ENCODE data around the gene FAM50B. TPM values are rescaled to one million over a fixed set of nuclear protein-coding genes. Genes with fewer than 3 reads are reported as not detected.
"Not testable (repeated sequence)": the region's sequence is repeated elsewhere in the genome, so short reads cannot be mapped to it uniquely, and the experiment has no call there.

FAM50B gene
- total RNA-seq, 1 donor from 2014 or later = 13.1 TPM

- Histone ChIP-seq H3K9me3 (no peaks in the 10 kb centered on the region), H3K36me3 (no peaks in the 10 kb centered on the region), H3K4me1 (no peaks in the 10 kb centered on the region), H3K27me3 (no peaks in the 10 kb centered on the region), H3K27ac (no peak overlapping the region), H3K4me3 (no peak overlapping the region)
- ATAC-seq (no peak), DNase-seq (no peak)
- TF ChIP-seq CTCF (IDR thresholded peaks at IDR 0.05) = no peak
- intact Hi-C loops (cut with DNase I) = no loop called here
These were observed 8.6 kb downstream of the FAM50B start for GRCh38 chr6:3857468-3858456.

- DNase-seq = no peak
- no peak overlapping the region for H3K4me3 ChIP-seq
- H3K36me3 ChIP-seq = no peaks in the 10 kb centered on the region
- no peaks in the 10 kb centered on the region for H3K4me1 ChIP-seq
- no peak overlapping the region for H3K27ac ChIP-seq
- H3K9me3 ChIP-seq = no peaks in the 10 kb centered on the region
- TF ChIP-seq CTCF (IDR thresholded peaks at IDR 0.05) = no peak
- ATAC-seq = no peak
- intact Hi-C loops (cut with DNase I) = no loop called here
- H3K27me3 ChIP-seq = no peaks in the 10 kb centered on the region
These were observed 10.8 kb downstream of the FAM50B start for GRCh38 chr6:3859878-3860552.

- no peaks in the 10 kb centered on the region for H3K27me3 ChIP-seq
- intact Hi-C loops (cut with DNase I) = no loop called here
- H3K27ac ChIP-seq = no peak overlapping the region
- ATAC-seq = no peak
- no peaks in the 10 kb centered on the region for H3K36me3 ChIP-seq
- TF ChIP-seq CTCF (IDR thresholded peaks at IDR 0.05) = no peak
- no peak for DNase-seq
- no peaks in the 10 kb centered on the region for H3K9me3 ChIP-seq
- H3K4me3 ChIP-seq = no peak overlapping the region
- H3K4me1 ChIP-seq = no peaks in the 10 kb centered on the region
These were observed 12.3 kb downstream of the FAM50B start for GRCh38 chr6:3861424-3861823.

- no peak overlapping the region for H3K27ac ChIP-seq
- DNase-seq (no peak), ATAC-seq (no peak)
- no peak for TF ChIP-seq CTCF (IDR thresholded peaks at IDR 0.05)
- H3K36me3 ChIP-seq = no peaks in the 10 kb centered on the region
- no peaks in the 10 kb centered on the region for H3K4me1 ChIP-seq
- no peaks in the 10 kb centered on the region for H3K27me3 ChIP-seq
- H3K9me3 ChIP-seq = no peaks in the 10 kb centered on the region
- no peak overlapping the region for H3K4me3 ChIP-seq
- intact Hi-C loops (cut with DNase I) = no loop called here
These were observed 12.9 kb downstream of the FAM50B start for GRCh38 chr6:3862038-3862437.

- DNase-seq; H3K36me3 ChIP-seq; H3K9me3 ChIP-seq; H3K4me1 ChIP-seq; H3K27me3 ChIP-seq; H3K27ac ChIP-seq; H3K4me3 ChIP-seq; intact Hi-C loops (cut with DNase I); ATAC-seq: not testable (repeated sequence)
These were observed 14.1 kb downstream of the FAM50B start for GRCh38 chr6:3863322-3863721.

GRCh38 chr6:3865463-3865862, 16.3 kb downstream of the FAM50B start:
- H3K9me3 ChIP-seq = no peaks in the 10 kb centered on the region
- no peaks in the 10 kb centered on the region for H3K4me1 ChIP-seq
- ATAC-seq (no peak), DNase-seq (no peak)
- H3K36me3 ChIP-seq = no peaks in the 10 kb centered on the region
- TF ChIP-seq CTCF (IDR thresholded peaks at IDR 0.05) = no peak
- no peaks in the 10 kb centered on the region for H3K27me3 ChIP-seq
- no peak overlapping the region for H3K4me3 ChIP-seq
- intact Hi-C loops (cut with DNase I) = no loop called here
- H3K27ac ChIP-seq = no peak overlapping the region
